Stimulated activated naive CD4-positive, alpha-beta T cell treated with Interleukin-2 at 50 U/mL for 16 hours (primary cell): ENCODE results near the gene SLC43A1.

Experiments used
- DNase-seq: peaks from one replicate; lab custom pipeline; 2025; lab: John Stamatoyannopoulos, UW

SLC43A1 gene

GRCh38 chr11:57527056-57527631 is 11.6 kb upstream of the SLC43A1 start:
- DNase-seq, result peak; percentile 65

DNA sequence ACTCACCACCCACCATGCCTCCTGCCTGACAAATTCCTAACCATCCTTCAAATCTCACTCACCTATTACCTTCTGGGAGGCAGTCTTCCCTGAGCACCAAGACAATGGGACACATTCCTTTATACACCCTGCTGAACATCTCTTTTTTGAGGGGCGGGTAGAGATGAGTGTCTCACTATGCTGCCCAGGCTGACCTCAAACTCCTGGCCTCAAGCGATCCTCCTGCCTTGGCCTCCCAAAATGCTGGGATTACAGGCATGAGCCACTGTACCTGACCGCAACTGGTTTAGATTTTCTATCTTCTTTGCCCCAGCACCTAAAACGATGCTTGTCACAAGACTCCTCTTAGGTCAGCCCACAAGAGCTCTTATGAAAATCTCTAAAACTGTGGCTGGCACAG is 7.9 kb upstream of the SLC43A1 start:
- DNase-seq, result no peak

DNA sequence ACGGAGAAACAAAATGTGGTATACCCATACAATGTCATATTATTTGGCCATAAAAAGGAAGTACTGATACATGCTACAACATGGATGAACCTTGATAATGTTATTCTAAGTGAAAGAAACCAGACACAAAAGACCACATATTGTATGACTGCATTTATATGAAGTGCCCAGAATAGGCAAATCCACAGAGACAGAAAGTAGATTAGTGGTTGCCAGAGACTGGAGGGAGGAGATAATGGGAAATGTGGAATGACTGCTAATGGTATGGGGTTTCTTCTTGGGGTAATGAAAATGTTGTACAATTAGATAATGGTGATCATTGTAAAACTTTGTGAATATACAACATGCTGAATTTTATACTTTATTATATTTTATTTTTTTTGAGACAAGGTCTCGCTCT is 5.6 kb upstream of the SLC43A1 start:
- no peak for DNase-seq

- DNase-seq, result no peak
These were observed 550 bp upstream of the SLC43A1 start for GRCh38 chr11:57516061-57516443.

DNA sequence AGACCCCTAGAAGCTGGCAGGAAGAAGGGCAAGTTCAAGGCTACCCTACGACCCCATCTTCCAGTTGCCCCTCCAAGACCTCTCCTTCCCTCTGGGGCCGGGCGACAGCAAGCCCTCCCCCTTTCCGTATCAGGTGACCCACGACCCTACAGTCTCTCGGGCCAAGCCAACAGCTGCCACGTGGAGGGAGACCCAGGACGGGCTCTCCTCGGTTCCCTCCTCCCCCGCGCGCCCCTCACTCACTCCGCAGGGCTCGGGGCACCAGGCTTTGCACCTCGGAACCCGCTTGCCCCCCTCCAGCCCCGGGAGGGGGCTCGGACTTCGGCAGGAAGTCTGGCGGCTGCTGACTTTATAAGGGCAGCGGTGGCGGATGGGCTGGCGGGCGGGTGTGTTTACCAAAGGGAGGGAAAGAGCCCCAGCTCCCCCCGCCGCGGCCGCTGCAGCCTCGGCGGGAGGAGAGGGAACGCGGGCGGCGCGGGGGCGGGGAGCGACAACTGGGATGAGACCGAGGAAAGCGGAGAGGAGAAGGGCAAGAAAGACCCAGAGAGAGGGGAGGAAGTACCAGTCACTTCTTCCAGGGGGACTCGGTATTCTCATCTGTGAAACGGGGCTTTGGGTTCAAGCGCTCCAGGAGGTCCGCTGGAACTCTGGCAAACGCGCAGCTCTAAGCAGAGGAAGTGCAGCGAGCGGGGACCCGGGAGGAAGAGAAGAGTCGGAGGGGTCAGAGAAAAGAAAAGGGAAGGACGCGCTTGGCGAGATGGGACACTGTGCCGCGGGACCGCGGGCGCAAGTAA is 767 bp downstream of the SLC43A1 start:
- peak; percentile 40 for DNase-seq

DNA sequence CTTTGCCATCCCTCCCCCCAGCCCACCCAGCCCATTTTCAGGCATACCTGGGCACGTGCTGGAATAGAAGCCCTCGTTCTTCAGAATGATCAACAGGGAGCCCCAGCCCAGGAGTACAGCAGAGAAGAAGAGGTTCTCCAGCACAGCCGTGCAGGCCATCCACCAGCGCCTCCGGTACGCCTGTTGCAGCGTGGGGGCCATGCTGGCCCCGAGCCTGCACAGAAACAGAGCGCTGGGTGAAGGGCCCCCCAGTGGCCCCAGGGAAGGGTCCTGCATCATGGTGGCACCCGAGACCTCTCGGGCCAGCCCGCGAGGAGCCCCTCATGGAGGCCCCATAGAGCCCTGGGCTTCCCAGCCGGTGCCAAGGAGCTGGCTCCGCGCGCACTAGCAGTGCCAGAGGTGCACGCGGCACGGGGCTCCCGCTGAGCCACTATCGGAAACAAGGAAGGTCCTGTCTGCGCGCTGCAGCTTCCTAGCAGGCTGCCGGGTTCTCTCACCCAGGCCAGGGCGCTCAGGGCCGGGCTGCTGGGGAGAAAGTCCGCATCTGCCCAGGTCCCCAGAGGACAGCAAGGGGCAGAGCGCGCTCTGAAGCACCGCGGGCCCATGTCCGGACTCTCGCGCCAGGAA is 1.5 kb downstream of the SLC43A1 start:
- DNase-seq, result peak; percentile 16

DNA sequence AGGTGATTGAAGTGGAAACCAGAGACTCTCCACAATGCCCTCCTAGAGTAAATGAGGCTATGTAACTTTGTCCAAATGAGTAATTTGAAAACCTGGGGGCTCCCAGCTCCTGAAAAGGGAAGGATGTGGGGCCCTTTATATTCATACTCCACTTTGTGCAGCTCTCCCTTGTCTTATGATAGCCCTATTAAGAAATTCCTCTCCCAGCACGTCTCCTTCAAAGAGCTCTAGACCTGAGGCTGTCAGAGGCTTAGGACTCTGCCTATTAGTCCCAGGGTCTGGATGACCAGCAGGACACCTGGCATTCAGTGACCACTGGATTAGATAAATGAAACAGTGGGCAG is 2.1 kb downstream of the SLC43A1 start:
- DNase-seq, result no peak

GRCh38 chr11:57512646-57513451 is 2.7 kb downstream of the SLC43A1 start:
- no peak for DNase-seq

DNA sequence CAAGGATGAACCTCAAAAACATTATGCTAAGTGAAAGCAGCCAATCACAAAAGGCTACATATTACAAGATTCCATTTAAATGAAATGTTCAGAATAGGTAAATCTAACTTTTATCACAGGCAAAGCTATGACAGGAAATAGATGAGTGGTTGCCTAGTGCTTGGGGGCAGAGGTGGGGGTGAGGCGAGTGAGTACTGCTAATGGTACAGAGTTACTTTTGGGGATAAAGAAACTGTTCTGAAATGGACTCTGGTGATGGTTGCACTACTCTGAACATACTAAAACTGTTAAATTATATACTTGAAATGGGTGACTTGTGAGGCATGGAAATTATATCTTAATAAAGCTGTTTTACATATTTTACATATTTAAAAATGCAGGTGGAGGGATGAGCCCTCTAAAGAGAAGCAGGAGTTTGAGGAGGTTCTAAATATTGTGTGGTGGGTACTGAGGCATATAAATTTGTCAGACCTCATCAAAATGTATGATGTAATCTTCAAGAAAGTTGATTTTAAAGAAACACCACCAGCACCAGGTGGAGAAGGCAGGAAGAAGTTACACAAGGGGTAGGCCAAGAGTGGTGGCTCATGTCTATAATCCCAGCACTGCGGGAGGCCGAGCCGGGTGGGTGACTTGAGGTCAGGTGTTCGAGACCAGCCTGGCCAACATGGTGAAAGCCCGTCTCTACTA is 3.6 kb downstream of the SLC43A1 start:
- DNase-seq, result no peak

DNA sequence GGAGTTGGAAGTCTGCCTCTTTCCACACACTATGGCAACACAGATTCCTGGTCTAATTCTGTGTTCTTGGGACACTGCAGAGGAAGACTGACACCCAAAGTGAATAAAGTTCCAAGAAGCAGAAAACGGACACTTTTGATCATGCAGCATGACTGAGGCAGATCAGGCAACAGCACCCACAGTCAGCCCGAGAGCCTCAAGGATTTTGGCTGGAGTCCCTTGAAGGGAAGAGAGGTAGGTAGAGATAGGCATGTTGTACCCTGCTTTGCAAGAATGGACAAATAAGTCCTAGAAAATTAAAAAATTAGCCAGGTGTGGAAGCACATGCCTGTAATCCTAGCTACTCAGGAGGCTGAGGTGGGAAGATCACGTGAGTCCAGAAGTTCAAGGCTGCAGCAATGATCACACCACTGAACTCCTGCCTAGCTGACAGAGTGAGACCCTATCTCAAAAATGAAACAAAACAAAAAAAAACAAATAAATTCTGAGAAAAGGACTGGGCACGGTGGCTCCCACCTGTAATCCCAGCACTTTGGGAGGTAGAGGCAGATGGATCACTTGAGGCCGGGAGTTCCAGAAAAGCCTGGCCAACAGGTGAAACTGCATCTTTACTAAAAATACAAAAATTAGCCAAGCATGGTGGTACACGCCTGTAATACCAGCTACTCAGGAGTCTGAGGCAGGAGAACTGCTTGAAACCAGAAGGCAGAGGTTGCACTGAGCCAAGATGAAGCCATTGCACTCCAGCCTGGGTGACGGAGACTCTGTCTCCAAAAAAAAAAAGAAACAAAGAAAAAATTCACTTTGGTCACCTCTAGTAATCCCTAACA is 6.9 kb downstream of the SLC43A1 start:
- no peak for DNase-seq

GRCh38 chr11:57506522-57506921 is 9.0 kb downstream of the SLC43A1 start:
- no peak for DNase-seq

GRCh38 chr11:57504511-57504910 is 11.0 kb downstream of the SLC43A1 start:
- DNase-seq, result no peak

- DNase-seq, result no peak
These were observed 12.6 kb downstream of the SLC43A1 start for GRCh38 chr11:57502870-57503269.

GRCh38 chr11:57502376-57502775 is 13.1 kb downstream of the SLC43A1 start:
- DNase-seq, result no peak

GRCh38 chr11:57501953-57502352 is 13.5 kb downstream of the SLC43A1 start:
- DNase-seq, result no peak

DNA sequence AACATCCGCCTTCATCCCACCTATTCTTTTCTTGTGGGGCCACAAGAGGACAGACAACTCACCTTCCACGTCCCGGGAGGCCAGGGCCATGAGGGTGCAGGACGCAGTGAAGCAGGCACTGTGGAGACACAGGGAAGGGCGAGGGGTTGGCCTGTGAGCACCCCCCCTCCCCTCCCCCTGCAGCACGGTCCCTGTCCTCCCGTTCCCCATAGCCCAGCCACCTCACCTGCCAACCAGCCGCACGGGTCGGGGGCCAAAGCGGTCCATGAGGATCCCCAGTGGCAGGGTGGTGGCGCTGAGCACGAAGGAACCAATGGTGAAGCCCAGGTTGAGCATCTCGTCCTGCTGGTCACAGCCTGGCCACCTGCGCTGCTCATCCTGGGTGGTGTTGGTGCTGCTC is 14.6 kb downstream of the SLC43A1 start:
- no peak for DNase-seq

GRCh38 chr11:57500515-57500914 is 15.0 kb downstream of the SLC43A1 start:
- no peak for DNase-seq

GRCh38 chr11:57499983-57500461 is 15.5 kb downstream of the SLC43A1 start:
- DNase-seq, result no peak

- no peak for DNase-seq
These were observed 16.0 kb downstream of the SLC43A1 start for GRCh38 chr11:57499413-57499982.

DNA sequence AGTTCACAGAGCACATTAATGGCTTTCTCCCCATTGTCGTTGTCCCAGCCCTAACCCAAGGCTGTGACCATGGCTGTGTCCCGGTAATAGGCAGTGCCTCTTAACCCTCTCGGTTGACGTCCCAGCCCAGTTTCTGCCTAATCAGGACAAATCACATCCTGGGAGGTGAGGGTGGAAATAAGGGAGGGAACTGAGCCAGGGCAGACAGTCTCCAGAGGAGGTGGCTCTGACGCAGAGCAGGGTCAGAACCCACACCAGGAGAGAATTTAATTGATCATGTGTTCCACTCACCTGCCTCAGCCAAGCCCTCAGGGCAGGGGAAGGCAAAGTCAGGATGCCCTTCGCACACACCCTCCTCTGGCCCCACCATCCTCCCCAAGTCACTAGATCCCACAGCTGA is 17.0 kb downstream of the SLC43A1 start:
- no peak for DNase-seq
